GM06990 (cell line): ENCODE measurements around the gene AFF1.

ENCODE experiments used
- DNase-seq: peaks from one replicate; pipeline ENCODE4 v3.0.0-alpha.2; 2011; ENCODE audit not compliant: insufficient read length; ENCODE audit errors: extremely low read depth
- H3K27me3 ChIP-seq: replicated peaks from 2 replicates; pipeline ENCODE4 v1.6.0; 2011; ENCODE audit warnings: low read length; ENCODE audit not compliant: control insufficient read depth, insufficient read depth
- H3K36me3 ChIP-seq: 2 replicates; pipeline ENCODE4 v1.5.1; 2011; ENCODE audit warnings: low read length; ENCODE audit not compliant: control insufficient read depth, insufficient read depth
- H3K4me3 ChIP-seq: replicated peaks from 2 replicates; pipeline ENCODE4 v1.5.1; 2011; ENCODE audit warnings: low read depth, mild to moderate bottlenecking, control low read depth, low read length
- CTCF ChIP-seq: IDR thresholded peaks from 2 replicates; pipeline ENCODE4 v1.5.1; 2011; ENCODE audit warnings: low read length, control low read depth, mild to moderate bottlenecking, inconsistent platforms; ENCODE audit not compliant: insufficient read depth, poor library complexity, severe bottlenecking

The AFF1 gene

GRCh38 chr4:87185146-87185870 lies 250.5 kb downstream of the AFF1 start:
- H3K4me3 ChIP-seq = no peak overlapping the region
- no peak for TF ChIP-seq CTCF

GRCh38 chr4:87188048-87188447 lies 253.2 kb downstream of the AFF1 start:
- Histone ChIP-seq H3K27me3 (no peaks in the 10 kb centered on the region), H3K4me3 (no peak overlapping the region), H3K36me3 (no peaks in the 10 kb centered on the region)
- TF ChIP-seq CTCF = no peak
- no peak for DNase-seq

More at GRCh38 chr4:87185146-87185870, 250.5 kb downstream of the AFF1 start:
- H3K36me3 ChIP-seq = no peaks in the 10 kb centered on the region
- no peaks in the 10 kb centered on the region for H3K27me3 ChIP-seq
- no peak for DNase-seq

GRCh38 chr4:87188932-87189331 lies 254.1 kb downstream of the AFF1 start:
- H3K4me3 ChIP-seq = no peak overlapping the region
- DNase-seq = no peak
- no peaks in the 10 kb centered on the region for H3K27me3 ChIP-seq
- H3K36me3 ChIP-seq = no peaks in the 10 kb centered on the region
- no peak for TF ChIP-seq CTCF
